Activated CD4-positive, CD25-positive, alpha-beta regulatory T cell treated with anti-CD3 and anti-CD28 coated beads, Interleukin-2, amount 50 U/mL, for 16 hours (primary cell): ENCODE data around the gene FAM171A1.

Experiments
- DNase-seq: peaks from one replicate; pipeline ENCODE4 v3.0.0-alpha.2; 2020; ENCODE audit warnings: low read depth, low spot score

The FAM171A1 gene

GRCh38 chr10:15244635-15245197, 126.4 kb downstream of the FAM171A1 start:
- no peak for DNase-seq

GRCh38 chr10:15242261-15242840, 128.7 kb downstream of the FAM171A1 start:
- DNase-seq: no peak

- no peak for DNase-seq
Observed at GRCh38 chr10:15241306-15241705, 129.8 kb downstream of the FAM171A1 start.

- no peak for DNase-seq
Observed at GRCh38 chr10:15238555-15239335, 132.3 kb downstream of the FAM171A1 start.

- DNase-seq: no peak
Observed at GRCh38 chr10:15237351-15237750, 133.7 kb downstream of the FAM171A1 start.

- DNase-seq: no peak
Observed at GRCh38 chr10:15236340-15236739, 134.7 kb downstream of the FAM171A1 start.

- DNase-seq: no peak
Observed at GRCh38 chr10:15232279-15232678, 138.8 kb downstream of the FAM171A1 start.

GRCh38 chr10:15231426-15231825, 139.7 kb downstream of the FAM171A1 start:
- DNase-seq: no peak

GRCh38 chr10:15230257-15230656, 140.8 kb downstream of the FAM171A1 start:
- no peak for DNase-seq

- no peak for DNase-seq
Observed at GRCh38 chr10:15229268-15229667, 141.8 kb downstream of the FAM171A1 start.

GRCh38 chr10:15228426-15228825, 142.7 kb downstream of the FAM171A1 start:
- DNase-seq: no peak

GRCh38 chr10:15227611-15228372, 143.3 kb downstream of the FAM171A1 start:
- no peak for DNase-seq

GRCh38 chr10:15225511-15225910, 145.6 kb downstream of the FAM171A1 start:
- no peak for DNase-seq

GRCh38 chr10:15224948-15225347, 146.1 kb downstream of the FAM171A1 start:
- DNase-seq: no peak

GRCh38 chr10:15223174-15223573, 147.9 kb downstream of the FAM171A1 start:
- DNase-seq: no peak

- DNase-seq: no peak
Observed at GRCh38 chr10:15222511-15222910, 148.6 kb downstream of the FAM171A1 start.

- no peak for DNase-seq
Observed at GRCh38 chr10:15220445-15220844, 150.6 kb downstream of the FAM171A1 start.

- DNase-seq: no peak
Observed at GRCh38 chr10:15216700-15217099, 154.4 kb downstream of the FAM171A1 start.

- no peak for DNase-seq
Observed at GRCh38 chr10:15214237-15214636, 156.9 kb downstream of the FAM171A1 start.

- DNase-seq: no peak
Observed at GRCh38 chr10:15213461-15213861, 157.6 kb downstream of the FAM171A1 start.

GRCh38 chr10:15211464-15211979, 159.6 kb downstream of the FAM171A1 start:
- DNase-seq: no peak

GRCh38 chr10:15210521-15210920, 160.6 kb downstream of the FAM171A1 start:
- no peak for DNase-seq
